Measurements from ENCODE around the gene SKP1. TPM values are rescaled to one million over a fixed set of nuclear protein-coding genes. Genes with fewer than 3 reads are reported as not detected.

Gene SKP1
- total RNA-seq, 1 experiment from 2014 or later: 348 TPM

DNA sequence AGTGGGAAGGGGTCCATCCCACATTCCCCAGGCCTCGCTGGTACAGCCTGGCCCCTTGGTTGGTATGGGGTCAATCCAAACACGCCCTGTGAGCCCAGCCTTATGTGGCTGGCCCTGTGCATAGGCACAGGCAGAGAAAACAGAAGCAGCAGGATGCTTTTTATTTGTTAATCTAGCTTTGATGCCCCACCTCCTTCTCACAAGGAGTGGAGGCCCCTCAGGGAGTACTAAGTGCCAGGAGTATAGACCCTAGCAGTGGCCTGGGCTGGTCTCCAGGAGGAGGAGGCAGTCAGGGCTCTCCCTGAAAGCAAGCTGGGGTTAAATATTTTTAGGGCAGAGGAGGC is 76.8 kb downstream of the SKP1 start:
- Histone ChIP-seq H3K79me1 (ENCODE audit: insufficient read depth, low read depth, low read length, poor library complexity, severe bottlenecking) (no peaks in the 10 kb centered on the region), H3K23ac (ENCODE audit: insufficient read length, low read depth, low read length) (no peak overlapping the region), H3K23me2 (ENCODE audit: insufficient read length, low read depth, low read length, poor library complexity, severe bottlenecking) (no peaks in the 10 kb centered on the region), H3T11ph (ENCODE audit: low read length) (no peak overlapping the region), H3K9me3 (ENCODE audit: control insufficient read depth, low read depth, low read length) (no peaks in the 10 kb centered on the region), H2AFZ (ENCODE audit: low read length) (no peak overlapping the region), H3K4me2 (ENCODE audit: insufficient read depth, insufficient read length, low read length) (peak overlapping the region; percentile 7), H3K79me2 (ENCODE audit: insufficient read depth, low read length) (no peaks in the 10 kb centered on the region), H3K18ac (ENCODE audit: insufficient read length, low read depth, low read length) (no peak overlapping the region), H2BK120ac (ENCODE audit: low read depth, low read length, poor library complexity, severe bottlenecking) (no peak overlapping the region), H2BK15ac (ENCODE audit: low read depth, low read length) (no peak overlapping the region), H3K27me3 (ENCODE audit: insufficient read depth, low read length) (peaks cover 5% of the 10 kb centered on the region; the same call in 1 of the 2 replicates), H4K8ac (replicated peaks; ENCODE audit: insufficient read length, low read depth, low read length) (no peak overlapping the region), H2BK5ac (ENCODE audit: insufficient read length, low read length) (no peak overlapping the region), H2AK5ac (ENCODE audit: insufficient read length, low read length) (no peak overlapping the region), H3K4me1 (ENCODE audit: insufficient read depth, low read length) (no peaks in the 10 kb centered on the region), H4K5ac (ENCODE audit: insufficient read length, low read depth, low read length) (no peak overlapping the region), H4K91ac (ENCODE audit: insufficient read length, low read depth, low read length) (no peak overlapping the region), H3K27ac (ENCODE audit: insufficient read length, low read depth, low read length) (no peak overlapping the region), H2BK20ac (ENCODE audit: low read depth, low read length, poor library complexity, severe bottlenecking) (no peak overlapping the region), H3K9ac (ENCODE audit: extremely low read depth, insufficient read length, low read length) (no peak overlapping the region), H2BK12ac (ENCODE audit: insufficient read length, low read depth, low read length) (no peak overlapping the region), H3K14ac (ENCODE audit: insufficient read depth, low read length) (no peak overlapping the region), H4K20me1 (ENCODE audit: control insufficient read depth, insufficient read depth, insufficient read length) (no peaks in the 10 kb centered on the region), H3K4ac (ENCODE audit: low read depth, low read length) (no peak overlapping the region), H3K56ac (ENCODE audit: insufficient read length, low read depth, low read length) (no peak overlapping the region)
- Mint-ChIP-seq H3K4me1 (peaks cover 57 to 64% of the 10 kb centered on the region in 2 experiments), H3K27me3 (ENCODE audit: low read depth) (peaks cover 63% of the 10 kb centered on the region), H3K4me3 (peak overlapping the region in 1 of 2 experiments; percentile 63; a peak in 2 of 5 replicates), H3K9me3 (no peaks in the 10 kb centered on the region), H3K36me3 (ENCODE audit: insufficient read depth in 1 of 3, low read depth in 3 of 3) (no peaks in the 10 kb centered on the region), H3K27ac (peak overlapping the region in 2 of 3 experiments; percentile 44 to 66; a peak in 2 of 7 replicates)
- peak; percentile 71 for DNase-seq
- TF ChIP-seq, protein P1, sequence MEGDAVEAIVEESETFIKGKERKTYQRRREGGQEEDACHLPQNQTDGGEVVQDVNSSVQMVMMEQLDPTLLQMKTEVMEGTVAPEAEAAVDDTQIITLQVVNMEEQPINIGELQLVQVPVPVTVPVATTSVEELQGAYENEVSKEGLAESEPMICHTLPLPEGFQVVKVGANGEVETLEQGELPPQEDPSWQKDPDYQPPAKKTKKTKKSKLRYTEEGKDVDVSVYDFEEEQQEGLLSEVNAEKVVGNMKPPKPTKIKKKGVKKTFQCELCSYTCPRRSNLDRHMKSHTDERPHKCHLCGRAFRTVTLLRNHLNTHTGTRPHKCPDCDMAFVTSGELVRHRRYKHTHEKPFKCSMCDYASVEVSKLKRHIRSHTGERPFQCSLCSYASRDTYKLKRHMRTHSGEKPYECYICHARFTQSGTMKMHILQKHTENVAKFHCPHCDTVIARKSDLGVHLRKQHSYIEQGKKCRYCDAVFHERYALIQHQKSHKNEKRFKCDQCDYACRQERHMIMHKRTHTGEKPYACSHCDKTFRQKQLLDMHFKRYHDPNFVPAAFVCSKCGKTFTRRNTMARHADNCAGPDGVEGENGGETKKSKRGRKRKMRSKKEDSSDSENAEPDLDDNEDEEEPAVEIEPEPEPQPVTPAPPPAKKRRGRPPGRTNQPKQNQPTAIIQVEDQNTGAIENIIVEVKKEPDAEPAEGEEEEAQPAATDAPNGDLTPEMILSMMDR (conservative IDR thresholded peaks at IDR 0.05): no peak
- no CpG with 5 or more reads among the region's 2 CpGs for WGBS (ENCODE audit: extremely low coverage, insufficient read length, low lambda C conversion rate)
